B cell (primary cell): ENCODE results near the gene STEAP1.

Experiments
- EZH2 ChIP-seq: IDR thresholded peaks from 2 replicates; pipeline ENCODE4 v1.6.1; 2012; ENCODE audit warnings: borderline replicate concordance, low read depth, mild to moderate bottlenecking, moderate library complexity, low read length; ENCODE audit not compliant: insufficient read depth, poor library complexity, severe bottlenecking
- TF ChIP-seq, protein P1 (sequence below): fragments of 200-600 bp; IDR thresholded peaks from one replicate; pipeline ENCODE4 v1.8.0; 2022; ENCODE audit warnings: antibody characterized with exemption, mild to moderate bottlenecking

DNA sequence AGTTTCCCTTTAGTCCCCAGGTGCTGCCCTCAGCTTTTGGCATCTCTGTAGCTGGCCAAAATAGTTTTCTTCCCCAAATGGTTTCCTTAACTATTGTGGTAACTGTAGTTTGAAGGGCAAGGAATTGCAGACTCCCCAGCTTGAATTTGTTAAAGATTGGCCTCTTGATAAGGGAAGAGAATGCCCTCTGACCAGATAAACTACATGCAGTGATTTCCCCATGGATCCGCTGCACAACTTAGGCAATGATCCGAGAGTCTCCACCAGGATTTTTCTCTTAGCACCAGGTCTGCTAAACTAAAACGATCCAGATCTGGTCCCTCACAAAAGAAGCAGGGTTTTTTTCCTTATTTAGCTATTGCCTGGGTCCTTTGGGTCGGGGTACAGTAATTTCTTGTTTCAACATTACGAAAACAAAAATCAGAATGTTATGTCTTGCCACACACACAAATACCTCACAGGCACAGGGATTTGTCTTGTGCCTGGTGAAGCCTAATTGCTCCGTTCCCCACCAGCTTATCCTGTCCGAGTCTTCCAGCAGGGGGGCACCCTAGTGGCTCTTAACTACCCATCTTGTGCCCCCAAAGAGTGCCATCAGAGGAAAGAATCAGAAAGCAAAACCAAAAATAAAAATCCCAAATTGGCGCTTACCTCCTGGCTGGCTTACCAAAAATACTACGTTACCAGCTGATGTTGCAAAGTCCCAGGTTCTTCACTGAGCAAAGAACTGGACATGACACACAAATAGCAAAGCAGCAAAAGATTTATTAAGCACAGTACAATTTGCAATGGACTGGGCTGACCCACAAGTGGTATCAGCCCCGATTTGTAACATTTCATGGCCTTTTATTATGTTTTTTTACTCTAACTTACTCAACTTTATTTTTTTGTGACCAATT is 40.9 kb downstream of the STEAP1 start:
- TF ChIP-seq, protein P1, sequence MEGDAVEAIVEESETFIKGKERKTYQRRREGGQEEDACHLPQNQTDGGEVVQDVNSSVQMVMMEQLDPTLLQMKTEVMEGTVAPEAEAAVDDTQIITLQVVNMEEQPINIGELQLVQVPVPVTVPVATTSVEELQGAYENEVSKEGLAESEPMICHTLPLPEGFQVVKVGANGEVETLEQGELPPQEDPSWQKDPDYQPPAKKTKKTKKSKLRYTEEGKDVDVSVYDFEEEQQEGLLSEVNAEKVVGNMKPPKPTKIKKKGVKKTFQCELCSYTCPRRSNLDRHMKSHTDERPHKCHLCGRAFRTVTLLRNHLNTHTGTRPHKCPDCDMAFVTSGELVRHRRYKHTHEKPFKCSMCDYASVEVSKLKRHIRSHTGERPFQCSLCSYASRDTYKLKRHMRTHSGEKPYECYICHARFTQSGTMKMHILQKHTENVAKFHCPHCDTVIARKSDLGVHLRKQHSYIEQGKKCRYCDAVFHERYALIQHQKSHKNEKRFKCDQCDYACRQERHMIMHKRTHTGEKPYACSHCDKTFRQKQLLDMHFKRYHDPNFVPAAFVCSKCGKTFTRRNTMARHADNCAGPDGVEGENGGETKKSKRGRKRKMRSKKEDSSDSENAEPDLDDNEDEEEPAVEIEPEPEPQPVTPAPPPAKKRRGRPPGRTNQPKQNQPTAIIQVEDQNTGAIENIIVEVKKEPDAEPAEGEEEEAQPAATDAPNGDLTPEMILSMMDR: no peak
- no peak for TF ChIP-seq EZH2
